K562 (cell line): ENCODE measurements around the gene STK11. TPM values are rescaled to one million over a fixed set of nuclear protein-coding genes. Genes with fewer than 3 reads are reported as not detected.

Source experiments
- CBFA2T3 ChIP-seq: fragments of 450-650 bp; IDR thresholded peaks from 2 replicates; pipeline ENCODE4 v1.6.1; 2017
- CLOCK ChIP-seq: fragments of 250-450 bp; sonication (Bioruptor Pico); IDR thresholded peaks from 2 replicates; pipeline ENCODE4 v1.4.0; 2020; ENCODE audit warnings: mild to moderate bottlenecking, moderate library complexity, borderline replicate concordance
- DLX4 ChIP-seq: fragments of 250-450 bp; sonication (Bioruptor Pico); IDR thresholded peaks from 2 replicates; pipeline ENCODE4 v1.6.1; 2021; ENCODE audit warnings: mild to moderate bottlenecking
- DNMT1 ChIP-seq: fragments of 450-650 bp; IDR thresholded peaks from 2 replicates; pipeline ENCODE4 v1.6.1; 2016; ENCODE audit warnings: antibody characterized with exemption, mild to moderate bottlenecking
- E4F1 ChIP-seq: fragments of 250-450 bp; sonication (Bioruptor Pico); IDR thresholded peaks from 2 replicates; pipeline ENCODE4 v1.5.0; 2021; ENCODE audit warnings: mild to moderate bottlenecking, borderline replicate concordance
- GMEB1 ChIP-seq: fragments of 250-450 bp; sonication (Bioruptor Pico); IDR thresholded peaks from 2 replicates; pipeline ENCODE4 v1.4.0; 2020; ENCODE audit warnings: mild to moderate bottlenecking
- MBD2 ChIP-seq: sonication (generic); IDR thresholded peaks from 2 replicates; pipeline ENCODE4 v1.6.1; 2016; ENCODE audit warnings: low read depth, borderline replicate concordance
- MCM2 ChIP-seq: fragments of 450-650 bp; IDR thresholded peaks from 2 replicates; pipeline ENCODE4 v1.6.1; 2017; ENCODE audit warnings: low read depth, mild to moderate bottlenecking
- MLLT1 ChIP-seq, 2 experiments: fragments of 450-650 bp; IDR thresholded peaks; 2 replicates each; pipeline ENCODE4 v1.6.1; 2016
- NFIC ChIP-seq: fragments of 450-650 bp; IDR thresholded peaks from 2 replicates; pipeline ENCODE4 v1.6.1; 2017; ENCODE audit warnings: mild to moderate bottlenecking, inconsistent platforms
- NR0B1 ChIP-seq: fragments of 450-650 bp; IDR thresholded peaks from one replicate; pipeline ENCODE4 v1.6.1; 2018; ENCODE audit warnings: mild to moderate bottlenecking, moderate library complexity; ENCODE audit not compliant: partially characterized antibody
- NR2C2 ChIP-seq, 2 experiments: fragments of 200-800 bp in 1 of 2; sonication (Bioruptor generic) in 1 of 2; sonication (generic) in 1 of 2; formaldehyde crosslinking in 1 of 2; IDR thresholded peaks; 2 replicates each; pipeline versions ENCODE4 v1.6.1 to v1.8.0; 2016 to 2022; ENCODE audit warnings: mild to moderate bottlenecking in 1 of 2, missing compliant biosample characterization in 1 of 2, missing genetic modification characterization in 1 of 2, missing genetic modification reagents in 1 of 2
- NRF1 ChIP-seq, 2 experiments: fragments of 450-650 bp; IDR thresholded peaks in 1 of 2; conservative IDR thresholded peaks in 1 of 2; 2 replicates each; pipeline ENCODE4 v1.6.1; 2014; ENCODE audit warnings: mild to moderate bottlenecking in 2 of 2
- PHF20 ChIP-seq: fragments of 450-650 bp; IDR thresholded peaks from 2 replicates; pipeline ENCODE4 v1.6.1; 2018; ENCODE audit not compliant: partially characterized antibody
- TEAD4 ChIP-seq, 2 experiments: sonication (generic) in 1 of 2; formaldehyde crosslinking in 1 of 2; IDR thresholded peaks; 2 replicates each; pipeline versions ENCODE4 v1.6.1 to v1.8.0; 2012 to 2022; ENCODE audit warnings: borderline replicate concordance in 1 of 2, inconsistent platforms in 1 of 2, low read length in 1 of 2, mild to moderate bottlenecking in 1 of 2, missing genetic modification reagents in 1 of 2
- ZNF511 ChIP-seq: sonication (generic); formaldehyde crosslinking; IDR thresholded peaks from 2 replicates; pipeline ENCODE4 v1.8.0; 2022; ENCODE audit warnings: mild to moderate bottlenecking, missing genetic modification reagents
- polyA plus RNA-seq, 8 experiments: library from polyadenylated mRNA; depleted of rRNA in 4 of 8; stranded (reverse) in 5 of 8; unstranded in 3 of 8; fragments of >200 nt; fragmentation: Nextera tagmentation in 2 of 8; fragmentation: Illumina TruSeq in 1 of 8; extraction: Ambion mirVana in 2 of 8; extraction: Trizol in 1 of 8; gene quantifications; 2 replicates each; pipeline versions ENCODE4 v1.2.1 to v1.2.3, GENCODE V29; 2011 to 2014; ENCODE audit warnings: inconsistent platforms in 1 of 8, missing spikeins in 1 of 8
- total RNA-seq, 7 experiments: library from RNA; depleted of rRNA in 6 of 7; stranded (reverse); fragments of >200 nt in 6 of 7; fragmentation: Illumina TruSeq in 2 of 7; extraction: Trizol in 2 of 7; gene quantifications; 2 replicates each; pipeline versions ENCODE4 v1.2.1 to v1.2.3, GENCODE V29; 2011 to 2021; ENCODE audit warnings: low replicate concordance in 1 of 7

STK11 gene
- total and polyA plus RNA-seq, 9 of the 15 experiments (the other 6 are each of a cell fraction or from before 2014, with no cell fraction given) = 0.15 to 96.5 (median 31.7) TPM

- TF ChIP-seq NRF1 (conservative IDR thresholded peaks at IDR 0.05 in 1 of 2, IDR thresholded peaks at IDR 0.05 in 1 of 2) = peak; percentile 85 to 88
- no peak for TF ChIP-seq NR0B1
- no peak for TF ChIP-seq MBD2
- TF ChIP-seq ZNF511 (CRISPR knock-in tag) = no peak
- TF ChIP-seq CBFA2T3 = peak; percentile 30; the same call in 1 of the 2 replicates
- TF ChIP-seq PHF20 = peak; percentile 15
- TF ChIP-seq CLOCK (CRISPR knock-in tag) = no peak
- no peak for TF ChIP-seq DLX4 (CRISPR knock-in tag)
- TF ChIP-seq TEAD4 (IDR thresholded peaks at IDR 0.05; ENCODE audit: low read length) = no peak
- TF ChIP-seq TEAD4 (CRISPR knock-in tag; IDR thresholded peaks at IDR 0.05; ENCODE audit: borderline replicate concordance) = no peak
- TF ChIP-seq DNMT1 = no peak
- no peak; the same call in 1 of the 2 replicates for TF ChIP-seq NFIC
- TF ChIP-seq MLLT1 (IDR thresholded peaks at IDR 0.05) = peak in 1 of 2 experiments; percentile 76; a peak in 1 of 4 replicates
- no peak for TF ChIP-seq NR2C2 (CRISPR knock-in tag; IDR thresholded peaks at IDR 0.05)
- no peak; the same call in 1 of the 2 replicates for TF ChIP-seq NR2C2 (tag; IDR thresholded peaks at IDR 0.05)
- no peak for TF ChIP-seq GMEB1
- TF ChIP-seq MCM2 = no peak
- TF ChIP-seq E4F1 (CRISPR knock-in tag) = no peak
These were observed 69.3 kb downstream of the STK11 start (continued) for GRCh38 chr19:1274852-1275259.
